ENCODE results near the gene ZNG1B.
"Not testable (repeated sequence)": the region's sequence is repeated elsewhere in the genome, so short reads cannot be mapped to it uniquely, and the experiment has no call there.

DNA sequence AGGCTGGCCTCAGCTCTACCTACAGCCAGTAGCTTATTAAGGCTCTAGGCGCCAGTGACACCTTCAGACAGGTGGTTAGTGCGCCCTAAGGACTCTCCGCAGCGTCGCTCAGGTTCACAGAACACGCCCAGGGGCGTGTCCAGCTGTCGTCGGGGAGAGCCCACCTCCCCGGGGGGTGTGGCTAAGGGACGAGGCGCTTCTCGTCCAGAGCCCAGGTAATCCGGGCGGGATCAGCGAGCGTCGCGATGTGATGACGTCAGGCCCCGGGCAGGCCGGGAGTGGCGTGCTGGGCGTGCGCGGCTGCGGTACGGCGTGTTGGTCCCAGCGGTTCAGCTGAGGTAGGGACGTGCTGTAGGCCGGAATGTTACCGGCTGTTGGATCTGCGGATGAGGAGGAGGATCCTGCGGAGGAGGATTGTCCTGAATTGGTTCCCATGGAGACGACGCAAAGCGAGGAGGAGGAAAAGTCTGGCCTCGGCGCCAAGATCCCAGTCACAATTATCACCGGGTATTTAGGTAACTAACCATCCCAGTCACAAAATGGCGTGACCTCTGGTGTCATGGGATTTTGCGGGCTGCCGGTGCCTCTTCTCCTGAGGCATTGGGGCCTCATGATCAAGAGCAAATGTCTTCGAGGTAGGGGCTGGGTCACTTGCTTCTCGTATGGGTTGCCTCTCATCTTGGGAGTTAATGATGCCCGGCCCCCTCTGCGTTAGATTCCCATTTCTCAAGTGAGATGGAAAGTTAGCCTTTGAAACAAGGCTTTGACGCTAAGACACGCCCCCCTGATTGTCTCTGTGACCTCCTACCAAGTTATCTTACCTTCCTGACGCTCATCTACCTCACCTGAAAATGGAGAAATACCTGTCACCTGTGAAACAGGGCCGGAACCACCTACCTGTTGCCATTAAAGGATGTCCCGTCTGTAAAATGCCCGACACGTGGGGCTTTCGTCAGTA is at the start of gene ZNG1B:
- not testable (repeated sequence) for TF ChIP-seq POLR2A (IDR thresholded peaks at IDR 0.05; ENCODE audit: low read depth, low read length); POLR2AphosphoS5 (IDR thresholded peaks at IDR 0.05; ENCODE audit: low read depth, low read length); TAF1 (IDR thresholded peaks at IDR 0.05; ENCODE audit: borderline replicate concordance, low read depth, low read length)
